HG02588 (cell line): ENCODE results near the gene BPIFA3.

ENCODE experiments used
- ATAC-seq: cut with Tn5 transposase; IDR thresholded peaks from one replicate; pipeline ENCODE4 v1.9.1; 2021; ENCODE audit warnings: mild to moderate bottlenecking, moderate library complexity; ENCODE audit not compliant: unreplicated experiment

BPIFA3 gene

GRCh38 chr20:33259371-33259770, 42.2 kb downstream of the BPIFA3 start:
- ATAC-seq: no peak

- ATAC-seq: no peak
These were observed 44.3 kb downstream of the BPIFA3 start for GRCh38 chr20:33261465-33261864.

- no peak for ATAC-seq
These were observed 45.5 kb downstream of the BPIFA3 start for GRCh38 chr20:33262658-33263065.

DNA sequence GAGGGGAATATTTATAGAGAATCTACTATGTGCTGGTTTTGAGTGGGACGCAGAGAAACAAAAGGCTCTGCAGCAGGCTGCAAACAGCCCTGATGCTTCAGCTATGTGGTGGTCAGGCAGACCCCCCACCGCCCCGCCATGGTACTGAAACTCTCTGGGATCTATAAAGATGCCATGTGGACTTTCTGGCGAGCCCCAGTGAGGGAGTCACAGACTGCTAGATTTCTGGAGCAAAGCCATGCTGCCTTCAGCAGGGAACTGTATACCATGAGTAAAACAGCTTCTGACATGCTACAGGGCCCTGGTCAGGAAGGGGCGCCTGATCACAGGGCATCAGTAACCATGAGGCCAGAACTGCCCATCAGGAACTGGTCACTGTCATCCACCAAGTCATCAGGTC, 46.6 kb downstream of the BPIFA3 start:
- no peak for ATAC-seq

GRCh38 chr20:33267701-33268100, 50.5 kb downstream of the BPIFA3 start:
- ATAC-seq: no peak

- ATAC-seq: no peak
These were observed 55.2 kb downstream of the BPIFA3 start for GRCh38 chr20:33272155-33272873.

DNA sequence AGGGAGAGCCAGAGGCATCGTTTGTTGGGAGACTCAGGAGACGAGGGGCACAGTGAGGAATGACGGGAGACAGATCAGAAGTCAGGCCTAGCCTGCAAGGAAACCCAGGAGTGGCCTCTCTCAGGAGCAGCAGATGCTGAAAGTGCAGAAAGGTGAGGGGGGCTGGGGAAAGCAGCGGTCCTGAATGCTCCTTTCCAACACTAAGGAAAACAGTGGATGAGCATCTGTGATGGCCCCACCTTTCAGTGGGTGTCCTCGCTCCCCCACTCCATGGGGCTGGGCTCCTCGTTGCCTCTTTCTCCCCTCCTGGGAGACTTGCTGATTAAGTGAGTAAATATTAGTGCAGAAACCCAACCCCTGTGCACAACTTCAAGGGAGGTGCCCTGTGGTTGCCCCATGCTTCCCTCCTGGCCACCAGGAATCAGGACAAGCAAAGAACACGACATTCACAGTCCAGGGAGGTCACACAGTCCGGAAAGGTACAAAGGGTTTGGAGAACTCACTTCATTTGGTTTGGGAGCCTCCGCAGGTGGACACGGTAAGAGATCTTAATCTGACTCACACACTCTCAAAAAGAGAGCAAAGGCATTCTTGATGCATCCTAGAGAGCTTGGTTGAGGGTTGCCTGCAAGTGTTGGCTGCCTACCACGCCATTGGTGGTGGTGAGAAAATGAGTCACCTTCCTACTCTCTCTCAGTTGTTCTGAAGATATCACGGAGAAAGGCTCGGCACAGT, 56.1 kb downstream of the BPIFA3 start:
- no peak for ATAC-seq

GRCh38 chr20:33275215-33275614, 58.1 kb downstream of the BPIFA3 start:
- no peak for ATAC-seq

DNA sequence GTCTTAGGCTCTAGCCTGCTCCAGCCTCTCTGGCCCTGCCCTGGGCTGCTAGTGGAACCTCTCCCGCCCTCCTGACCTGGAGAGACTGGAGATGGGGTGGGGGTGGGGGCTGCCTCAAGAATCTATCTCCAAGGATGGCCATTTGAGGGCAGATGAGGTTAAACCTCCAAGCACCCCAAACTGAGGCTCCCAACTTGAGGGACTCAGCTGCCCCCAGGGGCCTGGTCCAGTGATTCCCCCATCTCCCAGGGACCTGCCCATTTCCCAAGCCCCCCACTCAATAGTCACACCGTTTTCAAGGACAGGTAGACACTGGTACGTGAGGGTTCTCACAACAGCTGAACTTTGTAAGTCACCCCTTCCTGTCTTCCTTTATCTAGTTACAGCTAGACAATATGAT, 58.7 kb downstream of the BPIFA3 start:
- ATAC-seq: no peak

- ATAC-seq: no peak
These were observed 59.4 kb downstream of the BPIFA3 start for GRCh38 chr20:33276303-33277113.
